ENCODE data around the gene CGAS.
"Not testable (repeated sequence)": the region's sequence is repeated elsewhere in the genome, so short reads cannot be mapped to it uniquely, and the experiment has no call there.

CGAS gene

DNA sequence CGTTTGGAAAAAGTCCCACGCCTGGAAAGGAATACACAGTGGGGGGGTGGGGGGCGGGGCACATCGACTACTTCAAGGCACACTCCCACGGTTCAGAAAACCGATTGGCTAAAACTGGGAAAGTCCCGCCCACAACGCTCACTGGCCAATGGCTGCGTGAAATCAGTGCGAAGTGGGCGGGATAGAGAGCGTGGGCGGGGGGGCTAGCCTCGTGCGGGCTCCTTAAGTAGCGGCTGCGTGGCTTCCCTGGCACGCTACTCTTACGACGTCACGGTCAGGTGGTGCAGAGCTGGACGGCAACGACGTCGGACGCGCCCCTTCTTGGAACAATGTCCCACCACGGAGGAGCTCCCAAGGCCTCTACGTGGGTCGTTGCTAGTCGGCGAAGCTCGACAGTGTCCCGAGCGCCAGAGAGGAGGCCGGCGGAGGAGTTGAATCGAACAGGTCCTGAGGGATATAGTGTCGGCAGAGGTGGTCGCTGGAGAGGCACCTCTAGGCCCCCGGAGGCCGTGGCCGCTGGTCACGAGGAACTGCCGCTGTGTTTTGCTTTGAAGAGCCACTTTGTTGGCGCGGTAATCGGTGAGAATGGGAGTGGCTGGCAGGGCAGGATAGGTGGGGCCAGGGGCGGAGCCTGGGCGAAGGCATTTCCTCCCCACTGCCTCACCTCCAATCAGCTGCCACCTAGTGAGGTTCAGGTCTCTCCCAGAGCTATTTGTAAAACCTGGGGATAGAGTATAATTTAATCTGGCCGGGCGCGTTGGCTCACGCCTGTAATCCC, 57.3 kb downstream of the CGAS start, which contains the start of gene DDX43:
Gene DDX43, plus strand, starts transcription at position 252 of the 778 bp plus-strand sequence. Its CDS starts 78 bp downstream, at position 330.
- Histone ChIP-seq H4K20me1 (ENCODE audit: control insufficient read depth, insufficient read depth, low read depth, low read length) (no peaks in the 10 kb centered on the region), H3K4me2 (ENCODE audit: low read length) (peak within 1 kb of the TSS; percentile 75), H3K9me2 (replicated peaks; ENCODE audit: control insufficient read depth, low read length) (no peaks in the 10 kb centered on the region), H3K4me1 (ENCODE audit: control insufficient read depth, low read length) (no peaks in the 10 kb centered on the region), H3K79me2 (ENCODE audit: control insufficient read depth, low read length) (no peaks in the 10 kb centered on the region), H3K4me3 (ENCODE audit: low read length) (peak within 1 kb of the TSS; percentile 76), H3K36me3 (ENCODE audit: control insufficient read depth, low read length) (no peaks in the 10 kb centered on the region), H3K9me3 (ENCODE audit: control insufficient read depth, insufficient read depth, low read length) (no peaks in the 10 kb centered on the region), H3F3A (ENCODE audit: control insufficient read depth, insufficient read depth) (no peaks in the 10 kb centered on the region), H3K27ac (ENCODE audit: low read depth, low read length) (peak within 1 kb of the TSS; percentile 38; the same call in 1 of the 2 replicates), H3K27me3 (ENCODE audit: control insufficient read depth, low read length) (peaks cover 2% of the 10 kb centered on the region; the same call in 1 of the 2 replicates)
- TF ChIP-seq EZH2phosphoT487 (IDR thresholded peaks at IDR 0.05; ENCODE audit: borderline replicate concordance, low read length), result no peak
- TF ChIP-seq, protein P1, sequence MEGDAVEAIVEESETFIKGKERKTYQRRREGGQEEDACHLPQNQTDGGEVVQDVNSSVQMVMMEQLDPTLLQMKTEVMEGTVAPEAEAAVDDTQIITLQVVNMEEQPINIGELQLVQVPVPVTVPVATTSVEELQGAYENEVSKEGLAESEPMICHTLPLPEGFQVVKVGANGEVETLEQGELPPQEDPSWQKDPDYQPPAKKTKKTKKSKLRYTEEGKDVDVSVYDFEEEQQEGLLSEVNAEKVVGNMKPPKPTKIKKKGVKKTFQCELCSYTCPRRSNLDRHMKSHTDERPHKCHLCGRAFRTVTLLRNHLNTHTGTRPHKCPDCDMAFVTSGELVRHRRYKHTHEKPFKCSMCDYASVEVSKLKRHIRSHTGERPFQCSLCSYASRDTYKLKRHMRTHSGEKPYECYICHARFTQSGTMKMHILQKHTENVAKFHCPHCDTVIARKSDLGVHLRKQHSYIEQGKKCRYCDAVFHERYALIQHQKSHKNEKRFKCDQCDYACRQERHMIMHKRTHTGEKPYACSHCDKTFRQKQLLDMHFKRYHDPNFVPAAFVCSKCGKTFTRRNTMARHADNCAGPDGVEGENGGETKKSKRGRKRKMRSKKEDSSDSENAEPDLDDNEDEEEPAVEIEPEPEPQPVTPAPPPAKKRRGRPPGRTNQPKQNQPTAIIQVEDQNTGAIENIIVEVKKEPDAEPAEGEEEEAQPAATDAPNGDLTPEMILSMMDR (IDR thresholded peaks at IDR 0.05; ENCODE audit: low read depth, low read length, poor library complexity, severe bottlenecking), result no peak

DNA sequence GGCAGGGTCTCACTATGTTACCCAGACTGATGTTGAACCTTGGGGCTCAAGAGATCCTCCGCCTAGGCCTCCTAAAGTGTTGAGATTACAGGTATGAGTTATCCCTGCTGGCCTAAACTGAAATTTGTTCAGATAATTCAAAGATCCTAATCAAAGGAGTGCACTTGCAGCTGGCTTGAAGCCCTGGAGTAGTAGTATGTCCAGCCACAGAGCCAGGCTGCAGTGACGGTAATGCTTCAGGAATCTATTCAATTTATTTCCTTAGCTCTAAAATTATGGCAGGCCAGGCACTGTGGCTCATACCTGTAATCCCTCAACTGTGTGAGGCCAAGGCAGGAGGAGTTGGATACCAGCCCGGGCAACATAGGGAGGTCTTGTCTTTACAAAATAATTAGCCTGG, 58.8 kb downstream of the CGAS start:
- TF ChIP-seq EZH2phosphoT487 (IDR thresholded peaks at IDR 0.05; ENCODE audit: borderline replicate concordance, low read length), result no peak
- TF ChIP-seq, protein P1 (IDR thresholded peaks at IDR 0.05; ENCODE audit: low read depth, low read length, poor library complexity, severe bottlenecking), result no peak
- no peak overlapping the region for H3K4me3 ChIP-seq (ENCODE audit: low read length)
- no peaks in the 10 kb centered on the region for H4K20me1 ChIP-seq (ENCODE audit: control insufficient read depth, insufficient read depth, low read depth, low read length)
- H3K79me2 ChIP-seq (ENCODE audit: control insufficient read depth, low read length), result no peaks in the 10 kb centered on the region
- no peaks in the 10 kb centered on the region for H3K36me3 ChIP-seq (ENCODE audit: control insufficient read depth, low read length)
- H3K4me1 ChIP-seq (ENCODE audit: control insufficient read depth, low read length), result peaks cover 6% of the 10 kb centered on the region
- no peaks in the 10 kb centered on the region for H3F3A ChIP-seq (ENCODE audit: control insufficient read depth, insufficient read depth)
- no peak overlapping the region for H3K4me2 ChIP-seq (ENCODE audit: low read length)
- H3K9me3 ChIP-seq (ENCODE audit: control insufficient read depth, insufficient read depth, low read length), result no peaks in the 10 kb centered on the region
- no peaks in the 10 kb centered on the region for H3K9me2 ChIP-seq (replicated peaks; ENCODE audit: control insufficient read depth, low read length)
- H3K27ac ChIP-seq (ENCODE audit: low read depth, low read length), result no peak overlapping the region
- H3K27me3 ChIP-seq (ENCODE audit: control insufficient read depth, low read length), result peaks cover 13% of the 10 kb centered on the region

DNA sequence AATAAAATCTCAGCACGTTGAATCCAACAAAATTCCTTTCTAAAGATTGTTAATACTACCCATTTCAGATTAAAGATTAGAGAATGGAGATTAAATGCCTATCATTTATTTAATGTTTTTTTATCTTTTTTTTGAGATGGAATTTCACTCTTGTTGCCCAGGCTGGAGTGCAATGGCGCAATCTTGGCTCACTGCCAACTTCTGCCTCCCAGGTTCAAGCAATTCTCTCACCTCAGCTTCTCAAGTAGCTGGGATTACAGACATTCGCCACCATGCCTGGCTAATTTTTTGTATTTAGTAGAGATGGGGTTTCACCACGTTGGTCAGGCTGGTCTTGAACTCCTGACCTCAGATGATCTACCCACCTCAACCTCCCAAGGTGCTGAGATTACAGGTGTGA, 59.9 kb downstream of the CGAS start:
- not testable (repeated sequence) for H3F3A ChIP-seq (ENCODE audit: control insufficient read depth, insufficient read depth); H3K27ac ChIP-seq (ENCODE audit: low read depth, low read length); H3K36me3 ChIP-seq (ENCODE audit: control insufficient read depth, low read length); H3K9me3 ChIP-seq (ENCODE audit: control insufficient read depth, insufficient read depth, low read length); H3K9me2 ChIP-seq (replicated peaks; ENCODE audit: control insufficient read depth, low read length); H3K79me2 ChIP-seq (ENCODE audit: control insufficient read depth, low read length); H3K4me2 ChIP-seq (ENCODE audit: low read length); H3K4me1 ChIP-seq (ENCODE audit: control insufficient read depth, low read length); H4K20me1 ChIP-seq (ENCODE audit: control insufficient read depth, insufficient read depth, low read depth, low read length); H3K4me3 ChIP-seq (ENCODE audit: low read length)
- peaks cover 13% of the 10 kb centered on the region for H3K27me3 ChIP-seq (ENCODE audit: control insufficient read depth, low read length)

DNA sequence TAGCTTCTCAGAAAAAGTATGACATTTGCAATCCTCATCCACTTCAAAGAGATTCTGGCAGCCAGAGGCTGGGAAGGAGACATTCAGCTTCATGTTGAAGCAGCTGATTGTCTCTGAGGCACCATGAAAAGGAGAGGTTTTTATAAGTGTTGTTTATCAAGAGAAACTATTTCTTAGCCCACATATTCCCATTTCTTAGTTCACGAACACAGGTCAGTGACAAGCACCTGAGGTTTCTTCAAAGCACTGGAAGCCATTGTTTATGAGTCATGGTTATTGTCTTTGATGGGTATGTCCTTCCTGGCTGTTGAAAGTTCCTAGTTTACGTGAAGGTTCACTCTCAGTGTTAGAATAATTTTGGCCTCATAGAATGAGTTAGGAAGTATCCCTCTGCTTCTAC, 60.4 kb downstream of the CGAS start:
- H3K79me2 ChIP-seq (ENCODE audit: control insufficient read depth, low read length), result no peaks in the 10 kb centered on the region
- no peaks in the 10 kb centered on the region for H3K36me3 ChIP-seq (ENCODE audit: control insufficient read depth, low read length)
- H3K9me3 ChIP-seq (ENCODE audit: control insufficient read depth, insufficient read depth, low read length), result no peaks in the 10 kb centered on the region
- H4K20me1 ChIP-seq (ENCODE audit: control insufficient read depth, insufficient read depth, low read depth, low read length), result no peaks in the 10 kb centered on the region
- H3K4me1 ChIP-seq (ENCODE audit: control insufficient read depth, low read length), result peaks cover 6% of the 10 kb centered on the region
- no peaks in the 10 kb centered on the region for H3F3A ChIP-seq (ENCODE audit: control insufficient read depth, insufficient read depth)
- TF ChIP-seq, protein P1 (IDR thresholded peaks at IDR 0.05; ENCODE audit: low read depth, low read length, poor library complexity, severe bottlenecking), result no peak
- no peak for TF ChIP-seq EZH2phosphoT487 (IDR thresholded peaks at IDR 0.05; ENCODE audit: borderline replicate concordance, low read length)
- H3K4me2 ChIP-seq (ENCODE audit: low read length), result no peak overlapping the region
- no peak overlapping the region for H3K27ac ChIP-seq (ENCODE audit: low read depth, low read length)
- H3K4me3 ChIP-seq (ENCODE audit: low read length), result no peak overlapping the region
- peaks cover 13% of the 10 kb centered on the region for H3K27me3 ChIP-seq (ENCODE audit: control insufficient read depth, low read length)
- H3K9me2 ChIP-seq (replicated peaks; ENCODE audit: control insufficient read depth, low read length), result no peaks in the 10 kb centered on the region

All from DOHH2 (cell line).